Nephron (organoid): ENCODE data around the gene LAMA5.

Source experiments
- H3K27ac Mint-ChIP-seq, 3 experiments: 2 replicates each; pipeline ENCODE4 v1.8.0; 2020; ENCODE audit warnings: mixed read lengths in 3 of 3, mild to moderate bottlenecking in 2 of 3, moderate library complexity in 1 of 3
- H3K27me3 Mint-ChIP-seq: 2 replicates; pipeline ENCODE4 v1.8.0; 2021; ENCODE audit warnings: low read depth, mild to moderate bottlenecking, moderate library complexity, mixed read lengths
- H3K36me3 Mint-ChIP-seq: 2 replicates; pipeline ENCODE4 v1.8.0; 2020; ENCODE audit warnings: low read depth, mixed read lengths
- H3K4me1 Mint-ChIP-seq: 2 replicates; pipeline ENCODE4 v1.8.0; 2020; ENCODE audit warnings: mixed read lengths
- H3K4me3 Mint-ChIP-seq, 3 experiments: 2 replicates each; pipeline ENCODE4 v1.8.0; 2020; ENCODE audit warnings: mild to moderate bottlenecking in 3 of 3, mixed read lengths in 3 of 3, moderate library complexity in 2 of 3
- H3K9me3 Mint-ChIP-seq: 2 replicates; pipeline ENCODE4 v1.8.0; 2020; ENCODE audit warnings: mixed read lengths
- TF ChIP-seq, protein P1 (sequence below), 3 experiments: fragments of 200-600 bp; sonication (generic); IDR thresholded peaks; one replicate each; pipeline ENCODE4 v1.5.0; 2021; ENCODE audit warnings: antibody characterized with exemption in 3 of 3; ENCODE audit not compliant: unreplicated experiment in 3 of 3

Gene LAMA5

DNA sequence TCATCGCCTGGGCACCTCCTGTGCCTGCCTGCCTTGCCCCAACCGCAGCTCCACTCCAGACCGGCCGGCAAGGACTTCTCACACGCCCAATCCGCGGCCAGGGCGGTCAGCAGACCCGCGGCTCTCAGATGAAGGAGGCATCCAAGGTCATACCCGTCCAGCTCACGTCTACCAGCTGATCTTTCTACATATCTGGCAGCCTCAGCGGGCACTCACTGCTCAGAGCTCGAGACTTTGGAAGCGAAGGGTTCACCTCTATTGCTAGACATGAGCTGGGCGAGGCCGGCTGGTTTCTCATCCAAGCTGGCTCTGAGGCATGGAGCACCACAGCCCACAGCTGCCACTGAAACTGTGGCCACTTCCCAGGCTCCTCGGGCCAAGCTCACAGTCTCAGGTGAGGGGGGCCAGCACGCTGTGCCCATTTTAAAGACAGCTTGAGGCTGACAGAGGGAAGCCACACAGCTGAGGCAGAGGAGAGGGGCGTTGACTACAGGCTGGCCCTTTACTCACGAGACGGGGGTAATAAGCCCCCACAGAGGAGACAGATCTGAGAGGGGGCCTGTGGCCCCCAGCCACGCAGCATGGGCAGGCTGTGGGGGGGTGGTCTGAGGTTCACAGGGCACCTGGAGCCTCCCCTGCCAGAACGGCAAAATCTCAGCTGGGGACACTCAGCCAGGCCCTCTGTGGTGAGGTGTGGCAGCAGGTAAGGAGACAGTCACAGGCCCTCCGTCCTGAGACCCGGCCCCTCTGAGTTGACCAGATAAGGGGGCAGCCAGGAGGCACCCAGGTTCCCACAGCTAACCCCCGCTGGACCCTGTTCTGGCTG lies 2.0 kb downstream of the LAMA5 start:
- Mint-ChIP-seq H3K36me3 (no peaks in the 10 kb centered on the region), H3K4me1 (peaks cover 29% of the 10 kb centered on the region), H3K27me3 (peaks cover 4% of the 10 kb centered on the region), H3K27ac (peak overlapping the region in 2 of 3 experiments; percentile 63 to 78), H3K4me3 (peak overlapping the region; percentile 74 to 84 (median 80)), H3K9me3 (no peaks in the 10 kb centered on the region)
- TF ChIP-seq, protein P1, sequence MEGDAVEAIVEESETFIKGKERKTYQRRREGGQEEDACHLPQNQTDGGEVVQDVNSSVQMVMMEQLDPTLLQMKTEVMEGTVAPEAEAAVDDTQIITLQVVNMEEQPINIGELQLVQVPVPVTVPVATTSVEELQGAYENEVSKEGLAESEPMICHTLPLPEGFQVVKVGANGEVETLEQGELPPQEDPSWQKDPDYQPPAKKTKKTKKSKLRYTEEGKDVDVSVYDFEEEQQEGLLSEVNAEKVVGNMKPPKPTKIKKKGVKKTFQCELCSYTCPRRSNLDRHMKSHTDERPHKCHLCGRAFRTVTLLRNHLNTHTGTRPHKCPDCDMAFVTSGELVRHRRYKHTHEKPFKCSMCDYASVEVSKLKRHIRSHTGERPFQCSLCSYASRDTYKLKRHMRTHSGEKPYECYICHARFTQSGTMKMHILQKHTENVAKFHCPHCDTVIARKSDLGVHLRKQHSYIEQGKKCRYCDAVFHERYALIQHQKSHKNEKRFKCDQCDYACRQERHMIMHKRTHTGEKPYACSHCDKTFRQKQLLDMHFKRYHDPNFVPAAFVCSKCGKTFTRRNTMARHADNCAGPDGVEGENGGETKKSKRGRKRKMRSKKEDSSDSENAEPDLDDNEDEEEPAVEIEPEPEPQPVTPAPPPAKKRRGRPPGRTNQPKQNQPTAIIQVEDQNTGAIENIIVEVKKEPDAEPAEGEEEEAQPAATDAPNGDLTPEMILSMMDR (IDR thresholded peaks at IDR 0.05; ENCODE audit: unreplicated experiment in 3 of 3): no peak

DNA sequence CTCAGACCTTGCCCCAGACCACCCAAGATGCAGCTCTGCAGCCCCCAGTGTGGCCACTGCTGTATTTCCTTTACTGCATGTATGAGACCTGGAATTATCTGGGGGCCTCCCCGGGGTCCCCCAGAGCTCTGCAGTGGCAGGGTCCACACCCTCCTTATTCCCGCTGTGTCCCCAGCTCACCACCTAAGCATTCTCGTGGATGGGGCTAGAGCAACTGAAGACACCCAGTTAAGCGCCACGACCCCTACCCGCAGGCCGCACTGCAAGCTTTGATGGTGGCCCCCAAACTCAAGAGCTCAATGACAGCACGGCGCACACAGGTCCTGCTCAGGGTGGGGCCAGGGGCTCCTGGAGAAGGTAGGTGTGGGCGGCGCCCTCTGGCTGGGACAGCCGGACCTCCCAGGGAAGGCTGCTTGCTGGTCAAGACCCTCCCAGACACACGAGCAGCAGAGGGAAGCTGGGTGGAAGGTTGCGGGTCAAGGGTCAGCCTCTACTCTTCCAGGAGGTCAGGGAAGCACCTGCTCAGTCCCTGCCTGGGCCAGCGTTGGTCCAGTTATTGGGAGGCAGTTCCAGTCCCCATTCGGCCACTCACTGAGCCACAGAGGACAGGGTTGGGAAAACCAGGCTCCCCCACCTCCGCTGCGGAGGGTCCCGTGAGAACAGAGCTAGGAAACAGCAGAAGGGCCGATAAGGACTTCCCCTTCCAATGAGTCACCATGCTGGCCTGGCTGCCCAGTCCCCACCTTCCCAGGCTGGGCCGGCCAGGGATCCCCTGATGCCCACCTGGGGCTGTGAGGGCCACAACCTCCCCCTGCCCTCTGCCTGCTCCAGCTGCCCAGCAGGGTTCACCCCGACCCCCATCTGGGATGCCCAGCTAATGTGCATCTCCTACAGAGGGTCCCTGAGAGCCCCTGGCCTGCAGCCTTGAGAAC lies 2.9 kb downstream of the LAMA5 start:
- peaks cover 4% of the 10 kb centered on the region for H3K27me3 Mint-ChIP-seq
- H3K4me3 Mint-ChIP-seq: peak overlapping the region; percentile 74 to 84 (median 80)
- H3K4me1 Mint-ChIP-seq: peaks cover 24% of the 10 kb centered on the region
- H3K9me3 Mint-ChIP-seq: no peaks in the 10 kb centered on the region
- H3K27ac Mint-ChIP-seq: peak overlapping the region in 1 of 3 experiments; percentile 56
- no peaks in the 10 kb centered on the region for H3K36me3 Mint-ChIP-seq
- TF ChIP-seq, protein P1 (IDR thresholded peaks at IDR 0.05; ENCODE audit: unreplicated experiment in 3 of 3): no peak

DNA sequence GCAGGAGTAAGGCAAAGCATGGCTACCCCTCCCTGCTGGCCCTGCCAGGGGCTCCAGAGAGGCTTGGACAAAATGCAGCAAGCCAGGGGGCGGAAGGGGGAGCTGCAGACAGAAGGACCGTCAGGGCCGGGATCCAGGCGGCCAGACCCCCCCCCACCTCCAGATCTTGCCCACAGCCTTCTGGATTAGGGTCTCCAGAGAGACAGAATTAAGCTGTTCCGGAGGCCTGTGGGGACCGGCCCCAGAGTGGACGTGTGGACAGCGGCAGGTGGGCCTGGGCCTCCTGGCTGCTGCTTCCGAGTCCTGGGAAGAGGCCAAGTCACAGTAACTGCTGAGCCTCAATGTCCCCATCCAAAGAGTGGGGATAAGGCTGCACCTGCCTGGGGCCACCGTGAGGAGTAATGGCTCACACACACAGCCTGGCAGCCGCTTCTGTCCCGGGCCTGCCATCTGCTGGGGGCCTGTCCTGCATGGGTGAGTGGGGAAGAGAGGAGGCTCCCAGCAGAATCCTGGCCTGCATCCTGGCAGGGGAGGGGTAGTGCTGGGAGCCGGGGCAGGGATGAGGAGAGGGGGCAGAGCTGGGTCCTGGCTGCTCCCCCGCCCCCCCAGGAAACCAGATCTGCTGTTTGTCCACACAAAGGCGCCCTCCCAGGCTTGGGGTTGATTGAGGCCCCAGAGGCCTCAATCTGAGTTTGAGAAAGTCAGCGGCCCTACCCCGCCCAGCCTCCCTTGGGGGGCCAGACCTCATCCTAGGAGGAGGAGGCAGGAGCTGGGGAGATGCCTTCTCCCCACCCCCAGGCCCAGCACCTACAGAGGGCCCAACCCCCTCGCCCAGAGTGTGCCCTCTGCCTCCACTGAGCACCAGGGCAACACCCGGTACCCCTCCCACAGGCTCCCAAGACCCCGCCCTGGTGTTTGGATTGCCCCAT lies 3.9 kb downstream of the LAMA5 start:
- H3K36me3 Mint-ChIP-seq: no peaks in the 10 kb centered on the region
- peaks cover 25% of the 10 kb centered on the region for H3K4me1 Mint-ChIP-seq
- H3K27me3 Mint-ChIP-seq: no peaks in the 10 kb centered on the region
- no peaks in the 10 kb centered on the region for H3K9me3 Mint-ChIP-seq
- TF ChIP-seq, protein P1 (IDR thresholded peaks at IDR 0.05; ENCODE audit: unreplicated experiment in 3 of 3): peak in 1 of 3 experiments; percentile 24
- H3K4me3 Mint-ChIP-seq: peak overlapping the region in 2 of 3 experiments; percentile 30 to 31
- H3K27ac Mint-ChIP-seq: peak overlapping the region in 2 of 3 experiments; percentile 57 to 80

DNA sequence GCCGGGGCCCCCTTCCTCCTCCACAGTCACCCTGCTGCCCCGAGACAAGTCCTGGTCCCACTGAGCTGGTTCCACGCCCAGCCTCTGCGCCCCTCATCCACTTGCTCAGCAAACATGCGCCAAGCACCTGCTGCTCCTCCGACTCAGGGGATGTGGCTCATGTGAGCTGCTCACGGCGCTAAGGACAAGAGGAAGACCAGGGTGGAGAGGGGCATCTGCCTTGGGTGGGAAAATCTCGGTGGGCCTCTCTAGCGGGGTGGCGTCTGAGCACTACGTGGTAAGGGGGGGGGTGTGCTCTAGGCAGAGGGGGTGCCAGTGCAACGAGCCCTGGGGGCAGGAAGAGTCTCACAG lies 4.5 kb downstream of the LAMA5 start:
- no peaks in the 10 kb centered on the region for H3K27me3 Mint-ChIP-seq
- no peaks in the 10 kb centered on the region for H3K9me3 Mint-ChIP-seq
- H3K27ac Mint-ChIP-seq: peak overlapping the region in 2 of 3 experiments; percentile 57 to 80
- TF ChIP-seq, protein P1 (IDR thresholded peaks at IDR 0.05; ENCODE audit: unreplicated experiment in 3 of 3): no peak
- peak overlapping the region; percentile 30 to 31 (median 31) for H3K4me3 Mint-ChIP-seq
- H3K4me1 Mint-ChIP-seq: peaks cover 26% of the 10 kb centered on the region
- H3K36me3 Mint-ChIP-seq: no peaks in the 10 kb centered on the region

DNA sequence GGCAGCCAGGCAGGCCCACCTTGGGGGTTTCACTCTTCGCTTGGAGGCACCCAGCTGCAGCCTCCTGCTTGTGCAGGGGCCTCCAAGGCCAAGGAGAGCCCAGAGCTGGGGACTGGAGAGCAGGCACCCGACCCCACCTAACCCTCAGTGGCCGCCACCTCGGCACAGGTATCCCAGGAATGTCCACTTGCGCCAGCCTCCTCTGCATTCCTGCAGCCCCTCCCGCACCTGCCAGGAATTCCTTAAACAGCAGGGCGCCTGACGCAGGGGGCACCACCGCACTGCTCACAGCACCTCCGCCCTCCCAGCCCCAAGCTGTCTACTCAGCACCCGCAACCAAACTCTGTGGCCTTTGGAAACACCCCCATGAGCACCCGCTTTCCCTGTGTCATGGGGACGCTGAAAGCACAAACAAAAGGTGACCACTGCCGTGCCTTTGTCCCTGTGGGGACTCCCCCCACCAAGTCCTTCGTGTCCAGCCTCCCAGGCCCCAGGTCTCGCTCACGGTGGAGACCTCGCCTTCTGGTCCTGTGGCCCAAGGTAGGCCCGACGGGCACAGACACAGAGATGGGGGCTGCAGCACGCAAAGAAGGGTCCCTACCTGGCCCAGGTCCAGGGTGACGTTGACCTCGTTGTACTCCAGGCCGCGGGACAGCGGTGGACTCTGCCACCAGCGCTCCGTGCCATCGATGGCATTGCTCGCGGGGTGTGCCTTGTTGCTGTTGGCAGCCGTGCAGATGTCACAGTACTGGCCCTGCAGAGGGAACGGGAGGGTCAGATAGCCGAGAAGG lies 5.1 kb downstream of the LAMA5 start:
- no peaks in the 10 kb centered on the region for H3K9me3 Mint-ChIP-seq
- H3K27ac Mint-ChIP-seq: peak overlapping the region in 2 of 3 experiments; percentile 57 to 80
- H3K4me1 Mint-ChIP-seq: peaks cover 26% of the 10 kb centered on the region
- TF ChIP-seq, protein P1 (IDR thresholded peaks at IDR 0.05; ENCODE audit: unreplicated experiment in 3 of 3): no peak
- H3K36me3 Mint-ChIP-seq: no peaks in the 10 kb centered on the region
- peak overlapping the region in 1 of 3 experiments; percentile 35 for H3K4me3 Mint-ChIP-seq
- no peaks in the 10 kb centered on the region for H3K27me3 Mint-ChIP-seq
